GM19397 (cell line): ENCODE results near the gene FAM151B.
"Not testable (repeated sequence)": the region's sequence is repeated elsewhere in the genome, so short reads cannot be mapped to it uniquely, and the experiment has no call there.

ENCODE experiments used
- ATAC-seq: cut with Tn5 transposase; IDR thresholded peaks from one replicate; pipeline ENCODE4 v1.9.1; 2021; ENCODE audit warnings: mild to moderate bottlenecking, moderate library complexity; ENCODE audit not compliant: unreplicated experiment

The FAM151B gene

DNA sequence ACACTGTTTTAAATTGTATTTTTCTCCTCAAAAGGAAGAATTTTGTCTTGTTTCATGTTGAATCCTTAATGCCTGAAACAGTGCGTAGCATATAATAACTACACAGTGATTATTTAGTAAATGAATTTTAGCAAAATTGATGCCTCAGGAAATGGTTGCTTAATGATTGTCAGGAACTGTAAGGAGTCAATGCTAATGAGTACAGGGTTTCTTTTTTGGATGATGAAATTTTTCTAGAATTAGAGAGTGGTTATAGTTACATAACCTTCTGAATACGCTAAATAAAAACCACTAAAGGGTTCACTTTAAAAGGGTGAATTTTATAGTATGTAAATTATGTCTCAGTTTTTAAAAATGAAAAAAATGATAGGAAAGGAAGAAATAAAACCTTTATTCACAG is 14.9 kb downstream of the FAM151B start:
- ATAC-seq: no peak

DNA sequence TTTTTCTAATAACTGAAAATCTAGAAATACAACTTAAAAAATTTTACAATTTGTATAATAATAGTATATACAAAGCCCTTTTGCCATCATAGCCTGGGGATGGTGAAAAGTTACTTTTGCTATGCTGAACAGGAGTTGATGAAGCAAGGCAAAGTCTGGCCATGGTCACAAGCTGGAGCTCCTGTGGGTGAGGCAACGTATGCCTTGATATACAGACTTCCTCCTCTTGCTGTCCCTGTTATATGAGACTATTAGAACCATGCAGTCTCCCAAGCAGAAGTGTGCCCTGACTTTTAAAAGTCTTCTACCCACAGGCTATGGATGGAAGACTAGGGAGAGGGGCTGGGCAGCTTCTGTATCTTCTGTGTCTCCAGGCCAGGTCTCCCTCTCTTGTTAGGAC is 15.7 kb downstream of the FAM151B start:
- ATAC-seq: no peak

- no peak for ATAC-seq
These were observed 16.9 kb downstream of the FAM151B start for GRCh38 chr5:80504833-80505232.

GRCh38 chr5:80507663-80508062 is 19.8 kb downstream of the FAM151B start:
- no peak for ATAC-seq

DNA sequence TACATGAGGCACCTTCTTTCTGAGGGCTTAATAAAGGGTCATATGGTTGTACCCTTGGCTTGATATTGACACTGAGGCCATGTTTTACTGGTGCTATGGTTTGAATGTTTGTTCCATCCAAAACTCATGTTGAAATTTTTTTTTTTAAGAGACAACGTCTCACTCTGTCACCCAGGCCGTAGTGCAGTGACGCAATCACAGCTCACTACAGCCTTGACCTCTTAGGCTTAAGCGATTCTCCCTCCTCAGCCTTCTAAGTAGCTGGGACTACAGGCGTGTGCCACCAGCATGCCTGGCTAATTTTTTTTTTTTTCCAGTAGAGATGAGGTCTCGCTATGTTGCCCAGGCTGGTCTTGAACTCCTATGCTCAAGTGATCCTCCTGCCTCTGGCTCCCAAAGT is 20.9 kb downstream of the FAM151B start:
- no peak for ATAC-seq

- ATAC-seq: no peak
These were observed 21.5 kb downstream of the FAM151B start for GRCh38 chr5:80509362-80509761.

- ATAC-seq: no peak
These were observed 28.9 kb downstream of the FAM151B start for GRCh38 chr5:80516826-80517225.

GRCh38 chr5:80540691-80541090 is 52.8 kb downstream of the FAM151B start:
- ATAC-seq: no peak

GRCh38 chr5:80541392-80541791 is 53.5 kb downstream of the FAM151B start:
- no peak for ATAC-seq

DNA sequence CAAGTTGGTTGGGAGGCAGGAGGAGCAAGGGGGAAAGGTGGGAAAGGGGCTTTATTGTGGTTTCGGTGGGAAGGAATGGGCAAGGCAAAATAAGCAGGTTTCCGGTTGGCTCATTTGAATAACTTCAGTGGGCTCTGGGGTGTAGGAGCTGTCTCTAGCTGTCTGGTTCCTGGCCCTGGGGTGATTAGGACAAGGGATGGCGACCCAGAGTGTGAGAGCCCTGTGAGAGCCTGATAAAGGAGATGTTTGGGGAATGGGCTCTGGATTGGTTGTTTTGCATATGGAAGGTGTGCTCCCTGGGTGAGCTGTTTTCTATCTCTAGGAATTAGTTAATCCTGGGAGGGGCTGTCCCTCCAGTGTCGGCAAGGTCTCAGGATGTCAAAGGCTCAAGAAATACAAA is 66.7 kb downstream of the FAM151B start:
- no peak for ATAC-seq

DNA sequence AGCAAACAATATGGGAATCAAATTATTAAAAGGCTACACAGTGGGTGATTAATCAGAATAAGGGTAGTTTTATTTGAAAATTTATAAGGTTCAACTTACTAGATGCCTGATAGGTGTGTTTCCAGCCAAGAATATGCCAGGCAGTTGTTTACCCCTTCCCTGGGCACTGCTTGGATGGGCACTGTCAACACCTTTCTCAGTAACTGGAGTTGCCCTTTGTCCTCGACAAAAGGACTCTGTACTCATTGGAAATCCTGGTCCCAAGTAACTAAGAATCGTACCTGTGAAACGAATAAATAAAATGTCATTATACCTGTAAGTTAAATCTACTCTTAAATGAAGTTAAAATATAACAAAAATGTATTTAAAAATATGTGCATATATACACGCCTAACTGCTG is 67.2 kb downstream of the FAM151B start:
- no peak for ATAC-seq

GRCh38 chr5:80559244-80559643 is 71.3 kb downstream of the FAM151B start:
- no peak for ATAC-seq

DNA sequence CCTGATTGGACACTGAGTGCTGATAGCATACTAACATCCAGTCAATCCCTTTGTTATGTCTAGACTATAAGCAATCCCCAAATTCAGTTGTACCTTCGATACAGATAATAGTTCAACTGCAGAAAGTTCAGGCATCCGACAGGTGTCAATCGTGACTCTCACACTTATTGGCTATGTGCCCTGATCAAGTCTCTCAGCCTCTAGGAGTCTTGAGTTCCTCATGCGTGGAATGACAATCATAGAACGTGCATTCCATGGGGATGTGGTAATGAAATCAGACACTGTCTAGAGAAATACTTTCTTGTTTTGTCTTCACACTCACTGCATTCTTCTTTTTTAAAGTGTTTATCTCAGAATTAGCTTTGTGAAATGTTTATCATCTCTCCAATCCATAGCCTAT is 77.4 kb downstream of the FAM151B start:
- ATAC-seq: no peak

DNA sequence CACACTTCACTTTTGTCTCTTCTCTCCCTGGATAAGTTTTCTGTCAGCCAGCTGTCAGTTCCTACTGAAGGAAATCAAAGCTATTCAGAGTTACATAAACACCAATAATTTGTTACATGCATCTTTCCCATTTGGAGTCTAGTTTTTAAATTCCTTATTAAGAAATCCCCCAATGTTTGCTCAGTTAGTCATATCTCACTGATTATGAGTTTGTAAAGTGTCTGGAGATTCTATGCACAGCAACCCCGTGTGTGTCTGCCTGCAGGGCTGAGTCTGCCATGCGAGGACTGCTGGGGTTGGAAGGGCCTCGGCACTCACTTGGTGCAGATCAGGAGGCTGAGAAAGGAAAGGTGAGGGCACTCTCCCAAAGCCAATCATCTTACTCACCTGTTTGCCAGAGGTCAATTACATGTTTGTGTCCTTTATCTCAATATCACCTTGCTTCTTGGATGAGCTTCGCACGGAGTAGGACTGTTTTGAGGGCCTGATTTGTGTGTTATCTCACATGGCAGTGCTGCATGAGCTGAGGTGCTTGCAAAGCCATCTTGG is 78.9 kb downstream of the FAM151B start:
- ATAC-seq: no peak

DNA sequence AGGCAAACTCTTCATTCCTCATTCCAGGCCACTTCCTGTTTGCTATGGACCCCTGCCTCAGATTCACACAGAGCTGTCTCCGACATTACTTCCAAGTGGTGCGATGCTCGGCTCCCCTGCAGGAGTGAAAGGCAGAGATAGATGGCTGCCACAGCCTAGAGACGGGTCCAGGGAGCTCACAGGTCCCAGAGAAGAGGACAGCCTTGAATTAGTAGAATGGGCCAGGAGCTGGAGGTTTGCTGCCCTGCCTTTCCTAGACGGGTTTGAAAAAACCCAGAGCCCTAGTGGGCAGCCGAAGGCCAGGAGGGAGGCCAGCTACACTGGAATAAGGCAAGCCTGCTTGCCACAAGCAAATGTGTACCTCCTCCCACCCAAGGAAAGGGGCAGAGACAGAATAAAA is 80.4 kb downstream of the FAM151B start:
- no peak for ATAC-seq

DNA sequence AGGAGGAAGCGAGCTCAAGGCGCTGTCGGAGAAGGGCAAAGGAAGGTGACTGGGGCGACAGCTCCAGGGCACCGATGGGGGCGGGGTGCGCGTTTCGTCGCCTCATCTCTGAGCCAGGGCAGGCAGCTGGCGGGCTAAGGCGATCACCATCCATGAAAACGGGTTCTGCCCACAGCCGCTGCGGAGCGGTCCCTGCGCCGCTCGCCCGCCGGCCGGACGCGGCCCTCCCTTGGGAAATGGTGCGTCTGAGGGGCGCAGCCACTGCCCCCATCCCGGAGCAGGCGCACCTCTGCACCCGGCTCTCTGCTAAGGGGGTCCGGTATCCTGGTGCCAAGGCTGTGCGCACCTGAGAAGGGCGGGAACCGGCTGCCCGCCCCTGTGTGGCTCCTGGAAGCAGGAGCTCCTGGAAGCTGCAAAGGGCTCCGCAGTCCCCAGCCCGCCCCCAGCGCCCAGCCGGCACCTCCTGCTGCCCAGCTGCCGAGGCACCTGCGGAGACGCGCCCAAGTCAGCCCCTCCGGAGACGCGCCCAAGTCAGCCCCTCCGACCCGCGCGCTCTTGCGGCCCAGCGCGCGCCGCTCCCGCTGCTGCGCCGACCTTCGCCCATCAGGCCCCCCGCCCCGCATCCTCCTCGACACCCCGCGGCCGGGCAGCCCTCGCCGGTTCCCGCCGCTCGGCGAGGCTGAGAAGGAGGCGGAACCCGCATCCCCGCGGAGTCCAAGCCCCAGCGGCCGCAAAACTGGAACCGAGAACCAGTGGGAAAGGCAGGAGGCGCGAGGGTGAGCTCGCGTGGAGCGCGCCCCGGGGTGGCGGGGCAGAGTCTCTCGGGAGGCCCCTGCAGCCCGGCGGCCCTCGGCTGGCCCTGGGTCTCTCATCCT is 81.4 kb downstream of the FAM151B start:
- ATAC-seq: no peak

DNA sequence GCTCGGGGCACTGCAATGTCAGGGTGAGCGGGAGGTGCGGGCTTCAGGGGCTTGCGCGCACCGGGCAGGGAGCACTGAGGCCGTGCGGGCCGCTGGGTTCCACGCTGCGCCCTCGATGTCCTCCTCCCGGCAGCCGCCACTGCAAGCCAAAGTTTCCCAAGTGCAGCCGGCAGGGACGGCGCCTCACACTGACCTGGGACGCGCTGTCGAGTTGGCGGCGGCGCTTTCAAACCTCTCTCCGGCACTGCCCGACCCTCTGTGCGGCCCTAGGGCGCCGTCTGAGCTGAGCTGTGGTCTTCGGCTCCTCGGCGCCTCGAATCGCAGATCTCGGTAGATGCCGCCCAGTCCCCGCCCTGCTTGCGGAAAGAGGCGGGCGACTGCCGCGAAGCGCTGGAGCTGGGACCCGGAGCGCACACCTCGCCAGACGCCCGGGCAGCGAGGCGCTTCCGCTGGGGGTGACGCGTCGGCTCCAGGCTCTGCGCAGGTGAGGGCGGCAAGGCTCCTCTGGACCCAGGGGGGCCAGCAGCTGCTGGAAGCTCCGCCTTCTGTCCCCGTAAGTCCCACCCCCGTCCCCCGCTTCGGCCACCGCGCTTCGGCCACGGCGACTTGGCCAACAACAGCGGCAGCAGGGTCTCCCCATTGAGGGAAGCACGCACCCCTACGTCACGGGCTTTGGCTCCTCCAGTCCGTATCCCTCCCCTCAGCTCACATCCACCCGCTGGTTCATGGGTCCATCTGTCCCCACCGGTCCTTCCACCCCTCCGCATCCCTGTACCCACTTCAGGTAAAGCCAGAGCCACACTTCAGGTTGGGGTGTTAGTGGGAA is 82.3 kb downstream of the FAM151B start, which contains the start of gene ANKRD34B:
Gene ANKRD34B, minus strand, starts transcription at position 320 of the 826 bp plus-strand sequence. CDS start 10,261 bp downstream, outside the sequence.
- ATAC-seq: no peak

DNA sequence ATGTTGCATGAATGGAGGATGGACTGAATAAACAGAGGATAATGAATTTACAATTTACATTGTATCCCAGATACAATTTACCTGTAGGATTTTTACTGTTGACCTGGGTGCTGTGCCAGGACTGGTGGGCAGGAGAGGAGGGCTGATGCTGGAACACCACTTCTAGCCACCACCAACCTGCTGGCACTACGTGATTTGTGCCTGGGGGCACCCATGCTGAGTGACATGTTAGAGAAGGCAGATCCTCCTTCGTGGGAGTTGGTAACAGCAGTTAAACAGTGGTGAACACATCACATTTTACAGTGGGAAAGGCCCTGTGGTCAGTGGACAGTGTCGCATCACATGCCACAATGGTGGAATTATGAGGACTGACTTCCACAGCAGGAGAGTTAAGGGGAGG is 85.2 kb downstream of the FAM151B start:
- no peak for ATAC-seq

DNA sequence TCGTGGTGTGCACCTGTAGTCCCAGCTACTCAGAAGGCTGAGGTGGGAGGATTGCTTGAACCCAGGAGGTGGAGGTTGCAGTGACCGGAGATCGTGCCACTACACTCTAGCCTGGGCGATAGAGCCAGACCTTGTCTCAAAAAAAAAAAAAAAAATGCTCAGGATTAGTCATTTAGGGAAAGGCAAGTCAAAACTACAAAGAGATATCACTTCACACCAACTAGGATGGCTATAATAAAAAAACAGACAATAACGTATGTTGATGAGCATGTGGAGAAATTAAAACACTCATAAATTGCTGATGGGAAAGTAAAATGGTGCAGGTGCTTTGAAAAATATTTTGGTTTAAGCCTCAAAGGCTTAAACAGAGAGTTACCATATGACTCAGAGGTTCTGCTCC is 88.5 kb downstream of the FAM151B start:
- ATAC-seq: no peak

- ATAC-seq: no peak
These were observed 89.8 kb downstream of the FAM151B start for GRCh38 chr5:80577707-80578106.

DNA sequence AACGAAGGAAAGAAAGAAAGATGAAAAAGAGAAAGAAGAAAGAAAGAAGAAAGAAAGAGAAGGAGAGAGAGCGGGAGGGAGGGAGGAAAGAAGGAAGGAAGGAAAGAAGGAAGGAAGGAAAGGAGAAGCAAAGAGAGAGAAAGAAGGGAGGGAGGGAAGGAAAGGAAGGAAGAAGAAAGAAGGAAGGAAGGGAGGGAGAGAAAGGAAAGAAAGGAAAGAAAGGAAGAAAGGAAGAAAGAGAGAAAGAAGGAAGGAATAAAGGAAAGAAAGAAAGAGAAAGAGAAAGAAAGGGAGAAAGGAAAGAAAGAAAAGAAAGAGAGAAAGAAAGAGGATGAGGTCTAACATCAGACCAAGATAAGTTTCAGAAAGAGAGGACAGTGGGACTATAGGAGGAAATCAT is 91.2 kb downstream of the FAM151B start:
- no peak for ATAC-seq

- not testable (repeated sequence) for ATAC-seq
These were observed 92.4 kb downstream of the FAM151B start for GRCh38 chr5:80580291-80580690.
